HepG2 (cell line): ENCODE data around the gene NPTXR. TPM values are rescaled to one million over a fixed set of nuclear protein-coding genes. Genes with fewer than 3 reads are reported as not detected.

Source experiments
- AKNA ChIP-seq: sonication (generic); formaldehyde crosslinking; IDR thresholded peaks from 2 replicates; pipeline ENCODE4 v1.4.0; 2020; ENCODE audit warnings: missing genetic modification reagents, borderline replicate concordance
- ATF7-NPFF ChIP-seq: sonication (generic); formaldehyde crosslinking; IDR thresholded peaks from 2 replicates; pipeline ENCODE4 v1.8.1; 2023; ENCODE audit warnings: mild to moderate bottlenecking, low read depth, missing genetic modification reagents, moderate library complexity
- CTCF ChIP-seq: sonication (generic); formaldehyde crosslinking; IDR thresholded peaks from 2 replicates; pipeline ENCODE4 v1.5.0; 2020; ENCODE audit warnings: mild to moderate bottlenecking, missing genetic modification reagents, moderate library complexity
- FOXJ3 ChIP-seq: sonication (generic); formaldehyde crosslinking; IDR thresholded peaks from 2 replicates; pipeline ENCODE4 v1.4.0; 2020; ENCODE audit warnings: missing genetic modification reagents, mild to moderate bottlenecking, borderline replicate concordance
- NCOA1 ChIP-seq: sonication (generic); formaldehyde crosslinking; IDR thresholded peaks from 2 replicates; pipeline ENCODE4 v1.9.0; 2021; ENCODE audit warnings: missing genetic modification reagents
- PHF21A ChIP-seq: sonication (generic); formaldehyde crosslinking; IDR thresholded peaks from 2 replicates; pipeline ENCODE4 v1.5.0; 2020; ENCODE audit warnings: mild to moderate bottlenecking, missing genetic modification reagents
- PRDM4 ChIP-seq: sonication (generic); formaldehyde crosslinking; IDR thresholded peaks from 2 replicates; pipeline ENCODE4 v1.9.0; 2021; ENCODE audit warnings: missing genetic modification reagents, borderline replicate concordance
- SNAPC2 ChIP-seq: sonication (generic); formaldehyde crosslinking; IDR thresholded peaks from 2 replicates; pipeline ENCODE4 v1.8.1; 2022; ENCODE audit warnings: mild to moderate bottlenecking, missing genetic modification reagents
- ZFP37 ChIP-seq: sonication (generic); formaldehyde crosslinking; IDR thresholded peaks from 2 replicates; pipeline ENCODE4 v1.4.0; 2020; ENCODE audit warnings: missing genetic modification reagents, borderline replicate concordance
- ZNF138 ChIP-seq: sonication (generic); formaldehyde crosslinking; IDR thresholded peaks from 2 replicates; pipeline ENCODE4 v1.5.0; 2020; ENCODE audit warnings: mild to moderate bottlenecking, low read depth, missing genetic modification reagents
- ZNF569 ChIP-seq: sonication (generic); formaldehyde crosslinking; IDR thresholded peaks from 2 replicates; pipeline ENCODE4 v1.5.0; 2020; ENCODE audit warnings: mild to moderate bottlenecking, missing genetic modification reagents, moderate library complexity, borderline replicate concordance
- ZSCAN31 ChIP-seq: sonication (generic); formaldehyde crosslinking; IDR thresholded peaks from 2 replicates; pipeline ENCODE4 v1.5.0; 2020; ENCODE audit warnings: low read depth, mild to moderate bottlenecking, missing genetic modification reagents
- polyA plus RNA-seq, 8 experiments: library from polyadenylated mRNA; depleted of rRNA in 3 of 8; stranded (reverse) in 7 of 8; unstranded in 1 of 8; fragments of >200 nt; fragmentation: Illumina TruSeq in 4 of 8; extraction: Trizol in 4 of 8; gene quantifications; 2 replicates each; pipeline versions ENCODE4 v1.2.1 to v1.2.3, GENCODE V29; 2011 to 2016; ENCODE audit warnings: low read depth in 4 of 8, missing spikeins in 1 of 8, mixed read lengths in 1 of 8; ENCODE audit not compliant: insufficient read depth in 1 of 8
- total RNA-seq, 5 experiments: library from RNA; depleted of rRNA; stranded (reverse); fragments of >200 nt; fragmentation: Illumina TruSeq; extraction: Trizol; gene quantifications; 2 replicates each; pipeline ENCODE4 v1.2.3, GENCODE V29; 2016; ENCODE audit warnings: low read depth in 1 of 5
- TF ChIP-seq, protein P1 (sequence below): sonication (generic); formaldehyde crosslinking; IDR thresholded peaks from 2 replicates; pipeline ENCODE4 v1.4.0; 2020; ENCODE audit warnings: missing genetic modification reagents
- TF ChIP-seq, protein P2 (sequence below): sonication (generic); formaldehyde crosslinking; IDR thresholded peaks from 2 replicates; pipeline ENCODE4 v1.4.0; 2020; ENCODE audit warnings: missing genetic modification reagents

NPTXR gene
- total and polyA plus RNA-seq, 2 of the 13 experiments (the other 11 are each of a cell fraction or from before 2014, with no cell fraction given): 2.6 to 4.8 TPM

DNA sequence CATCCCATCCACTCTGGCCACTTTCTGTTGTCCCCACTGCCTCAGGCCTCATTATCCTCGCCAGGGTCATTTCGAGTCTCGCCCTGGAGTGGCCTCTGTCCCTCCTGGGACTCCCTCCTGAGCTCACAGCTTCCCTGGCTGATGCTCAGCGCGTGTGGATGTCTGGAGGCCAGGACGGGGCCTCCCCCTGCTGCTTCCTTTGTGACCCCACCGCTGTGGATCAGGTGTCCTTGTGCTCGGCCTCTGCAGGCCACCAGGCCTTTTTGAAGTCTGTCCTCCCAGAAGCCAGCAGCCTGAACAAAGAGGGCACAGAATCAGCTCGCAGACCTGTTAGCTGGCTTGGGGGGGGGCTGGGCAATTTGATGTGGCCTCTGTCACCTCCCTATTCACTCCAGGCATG lies 14.7 kb upstream of the NPTXR start (continued):
- TF ChIP-seq AKNA (CRISPR knock-in tag): no peak
- 0 out of 2 replicates have a peak, but pooled peaks have one; percentile 13 for TF ChIP-seq NCOA1 (CRISPR knock-in tag)
- TF ChIP-seq ZFP37 (CRISPR knock-in tag): no peak
- TF ChIP-seq ZSCAN31 (CRISPR knock-in tag): no peak
- TF ChIP-seq PHF21A: 0 out of 2 replicates have a peak, but pooled peaks have one; percentile 42
- no peak for TF ChIP-seq SNAPC2 (CRISPR knock-in tag)
- 0 out of 2 replicates have a peak, but pooled peaks have one; percentile 26 for TF ChIP-seq ATF7-NPFF (CRISPR knock-in tag)
- TF ChIP-seq PRDM4 (CRISPR knock-in tag): no peak
- TF ChIP-seq, protein P1, sequence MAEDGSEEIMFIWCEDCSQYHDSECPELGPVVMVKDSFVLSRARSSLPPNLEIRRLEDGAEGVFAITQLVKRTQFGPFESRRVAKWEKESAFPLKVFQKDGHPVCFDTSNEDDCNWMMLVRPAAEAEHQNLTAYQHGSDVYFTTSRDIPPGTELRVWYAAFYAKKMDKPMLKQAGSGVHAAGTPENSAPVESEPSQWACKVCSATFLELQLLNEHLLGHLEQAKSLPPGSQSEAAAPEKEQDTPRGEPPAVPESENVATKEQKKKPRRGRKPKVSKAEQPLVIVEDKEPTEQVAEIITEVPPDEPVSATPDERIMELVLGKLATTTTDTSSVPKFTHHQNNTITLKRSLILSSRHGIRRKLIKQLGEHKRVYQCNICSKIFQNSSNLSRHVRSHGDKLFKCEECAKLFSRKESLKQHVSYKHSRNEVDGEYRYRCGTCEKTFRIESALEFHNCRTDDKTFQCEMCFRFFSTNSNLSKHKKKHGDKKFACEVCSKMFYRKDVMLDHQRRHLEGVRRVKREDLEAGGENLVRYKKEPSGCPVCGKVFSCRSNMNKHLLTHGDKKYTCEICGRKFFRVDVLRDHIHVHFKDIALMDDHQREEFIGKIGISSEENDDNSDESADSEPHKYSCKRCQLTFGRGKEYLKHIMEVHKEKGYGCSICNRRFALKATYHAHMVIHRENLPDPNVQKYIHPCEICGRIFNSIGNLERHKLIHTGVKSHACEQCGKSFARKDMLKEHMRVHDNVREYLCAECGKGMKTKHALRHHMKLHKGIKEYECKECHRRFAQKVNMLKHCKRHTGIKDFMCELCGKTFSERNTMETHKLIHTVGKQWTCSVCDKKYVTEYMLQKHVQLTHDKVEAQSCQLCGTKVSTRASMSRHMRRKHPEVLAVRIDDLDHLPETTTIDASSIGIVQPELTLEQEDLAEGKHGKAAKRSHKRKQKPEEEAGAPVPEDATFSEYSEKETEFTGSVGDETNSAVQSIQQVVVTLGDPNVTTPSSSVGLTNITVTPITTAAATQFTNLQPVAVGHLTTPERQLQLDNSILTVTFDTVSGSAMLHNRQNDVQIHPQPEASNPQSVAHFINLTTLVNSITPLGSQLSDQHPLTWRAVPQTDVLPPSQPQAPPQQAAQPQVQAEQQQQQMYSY (CRISPR knock-in tag): no peak
- no peak for TF ChIP-seq ZNF569 (CRISPR knock-in tag)
- TF ChIP-seq, protein P2, sequence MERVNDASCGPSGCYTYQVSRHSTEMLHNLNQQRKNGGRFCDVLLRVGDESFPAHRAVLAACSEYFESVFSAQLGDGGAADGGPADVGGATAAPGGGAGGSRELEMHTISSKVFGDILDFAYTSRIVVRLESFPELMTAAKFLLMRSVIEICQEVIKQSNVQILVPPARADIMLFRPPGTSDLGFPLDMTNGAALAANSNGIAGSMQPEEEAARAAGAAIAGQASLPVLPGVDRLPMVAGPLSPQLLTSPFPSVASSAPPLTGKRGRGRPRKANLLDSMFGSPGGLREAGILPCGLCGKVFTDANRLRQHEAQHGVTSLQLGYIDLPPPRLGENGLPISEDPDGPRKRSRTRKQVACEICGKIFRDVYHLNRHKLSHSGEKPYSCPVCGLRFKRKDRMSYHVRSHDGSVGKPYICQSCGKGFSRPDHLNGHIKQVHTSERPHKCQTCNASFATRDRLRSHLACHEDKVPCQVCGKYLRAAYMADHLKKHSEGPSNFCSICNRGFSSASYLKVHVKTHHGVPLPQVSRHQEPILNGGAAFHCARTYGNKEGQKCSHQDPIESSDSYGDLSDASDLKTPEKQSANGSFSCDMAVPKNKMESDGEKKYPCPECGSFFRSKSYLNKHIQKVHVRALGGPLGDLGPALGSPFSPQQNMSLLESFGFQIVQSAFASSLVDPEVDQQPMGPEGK (CRISPR knock-in tag): peak; percentile 61
- no peak for TF ChIP-seq FOXJ3 (CRISPR knock-in tag)
- TF ChIP-seq CTCF (CRISPR knock-in tag): peak; percentile 43
- TF ChIP-seq ZNF138 (CRISPR knock-in tag): no peak
